SKM-1 treated with dmso at 0.1 percent for 144 hours (cell line): ENCODE results near the gene GAB2.
"Not testable (repeated sequence)": the region's sequence is repeated elsewhere in the genome, so short reads cannot be mapped to it uniquely, and the experiment has no call there.

Experiments
- DNase-seq: peaks from one replicate; lab custom pipeline; 2025; ENCODE audit not compliant: unreplicated experiment; lab: John Stamatoyannopoulos, UW

GAB2 gene

DNA sequence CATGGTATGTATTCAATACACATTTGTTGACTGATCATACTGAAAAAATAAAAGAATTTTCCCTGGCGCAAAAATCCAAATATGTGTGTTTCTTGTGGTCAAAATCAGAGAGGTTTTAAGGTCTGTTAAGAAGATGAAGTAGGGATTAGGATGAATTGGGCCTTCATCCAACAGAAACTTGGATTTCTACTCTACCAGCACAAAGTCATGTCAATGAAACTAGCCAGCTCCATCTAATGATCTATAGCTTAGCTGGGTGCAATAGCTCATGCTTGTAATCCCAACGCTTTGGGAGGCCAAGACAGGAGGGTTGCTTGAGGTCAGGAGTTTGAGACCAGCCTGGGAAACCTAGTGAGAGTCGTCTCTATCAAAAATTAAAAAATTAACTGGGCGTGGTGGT lies 163.4 kb downstream of the GAB2 start:
- DNase-seq: no peak

DNA sequence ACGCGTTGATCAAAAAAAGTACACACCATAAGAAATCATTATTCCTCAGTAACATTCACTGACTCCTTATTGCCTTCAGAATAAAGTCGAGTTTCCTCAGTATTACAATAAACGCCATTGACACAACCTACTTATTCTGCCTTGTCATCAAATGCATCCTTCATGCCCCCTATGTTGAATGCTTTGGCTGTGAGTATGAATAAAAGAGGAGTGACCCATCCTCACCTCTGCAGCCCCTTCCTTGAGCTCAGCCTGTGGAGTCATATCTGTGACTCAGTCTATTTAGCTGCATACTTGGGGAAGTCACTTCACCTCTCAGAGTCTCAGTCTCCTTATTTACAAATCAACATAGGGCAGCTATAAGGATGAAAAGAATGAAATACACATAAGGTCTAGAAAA lies 163.8 kb downstream of the GAB2 start:
- DNase-seq: no peak

DNA sequence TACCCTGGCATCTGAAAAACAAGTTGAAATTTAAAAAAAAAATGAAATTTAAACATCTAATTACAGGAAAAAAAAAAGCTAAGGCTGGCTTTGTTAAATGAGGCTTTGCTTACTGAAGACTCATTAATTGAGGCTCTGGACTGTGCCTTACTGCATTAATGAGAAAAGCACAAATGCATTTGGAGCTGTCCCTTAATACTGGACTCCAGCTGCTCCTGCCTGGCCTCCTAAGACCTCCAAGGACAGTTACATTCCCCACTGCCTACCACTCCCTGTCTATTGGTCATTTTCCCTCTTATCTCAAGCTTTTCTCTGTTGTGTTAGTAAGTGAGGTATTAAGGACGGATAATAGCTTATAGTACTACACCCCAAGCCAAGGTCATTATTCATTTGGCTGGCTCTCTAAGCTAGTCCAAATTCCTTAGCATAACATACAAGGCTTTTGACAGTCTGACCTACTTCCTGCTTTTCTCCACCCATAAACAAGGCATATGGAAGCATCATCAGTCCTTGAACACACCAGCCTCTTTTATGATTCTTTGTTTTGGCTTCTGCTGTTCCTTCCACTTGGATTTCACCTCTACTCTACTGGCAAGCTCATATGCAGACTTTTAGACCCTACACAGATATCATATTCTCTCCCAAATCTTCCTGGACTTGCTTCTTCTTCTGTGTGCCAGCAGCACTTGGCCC lies 166.4 kb downstream of the GAB2 start:
- DNase-seq: no peak

GRCh38 chr11:78250099-78250498 lies 167.5 kb downstream of the GAB2 start:
- DNase-seq: no peak

DNA sequence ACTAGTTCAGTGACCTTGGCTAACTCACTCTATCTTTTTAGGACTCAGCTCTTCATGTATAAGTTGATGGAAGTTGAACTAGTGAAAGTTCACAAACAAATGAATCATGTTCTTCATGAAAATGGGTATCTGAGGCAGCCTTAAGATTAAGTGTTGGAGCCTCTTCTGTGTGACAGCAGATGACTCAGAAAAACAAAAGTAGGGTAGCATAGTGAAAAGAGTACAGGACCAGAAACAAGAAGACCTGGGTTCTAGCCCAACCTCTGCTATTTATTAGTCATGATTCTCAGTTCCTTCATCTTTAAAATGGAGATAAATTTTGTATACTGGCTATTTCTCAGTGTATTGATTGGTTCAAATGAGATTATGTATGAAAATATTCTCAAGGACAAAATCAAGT lies 168.7 kb downstream of the GAB2 start:
- no peak for DNase-seq

DNA sequence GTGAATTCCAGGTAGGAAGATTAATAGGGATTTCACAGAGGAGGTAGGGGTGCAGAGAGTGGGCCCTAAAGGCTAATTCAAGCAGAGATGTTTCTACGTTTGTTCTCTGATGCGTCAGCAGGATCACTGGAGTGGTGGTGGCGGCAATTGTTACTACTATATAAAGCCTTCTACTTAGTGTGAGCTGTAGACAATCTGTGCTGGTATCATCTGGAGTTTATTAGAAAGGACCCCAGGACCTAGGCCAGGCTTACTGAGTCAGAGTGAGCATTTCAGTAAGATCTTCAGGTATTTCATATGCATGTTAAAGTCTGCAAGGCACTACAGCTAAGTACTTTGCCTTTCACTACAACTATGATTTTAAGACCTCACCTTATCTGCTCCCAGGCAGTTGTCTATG lies 169.4 kb downstream of the GAB2 start:
- DNase-seq: no peak

DNA sequence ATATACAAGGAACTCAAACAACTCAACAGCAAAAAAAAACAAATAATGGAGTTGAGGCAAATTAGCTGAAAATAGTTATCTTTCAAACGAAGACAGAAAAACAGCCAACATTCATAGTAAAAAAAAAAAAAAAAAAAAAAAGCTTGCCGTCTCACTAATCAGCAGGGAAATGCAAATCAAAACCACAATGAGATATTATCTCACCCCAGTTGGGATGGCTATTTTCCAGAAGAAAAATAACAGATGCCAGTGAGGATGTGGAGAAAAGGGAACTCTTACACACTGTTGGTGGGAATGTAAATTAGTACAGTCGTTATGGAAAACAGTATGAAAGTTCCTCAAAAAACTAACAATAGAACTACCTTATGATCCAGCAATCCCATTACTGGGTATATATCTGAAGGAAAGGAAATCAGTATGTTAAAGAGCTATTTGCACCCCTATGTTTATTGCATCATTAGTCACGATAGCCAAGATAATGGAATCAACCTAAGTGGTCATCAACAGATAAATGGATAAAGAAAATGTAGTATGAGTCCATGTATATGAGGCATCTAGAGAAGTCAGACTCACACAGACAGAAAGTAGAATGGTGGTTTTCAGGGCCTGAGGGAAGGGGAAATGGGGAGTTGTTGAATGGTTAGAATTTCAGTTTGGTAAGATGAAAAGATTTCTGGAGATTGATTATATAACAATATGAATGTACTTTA lies 172.9 kb downstream of the GAB2 start:
- no peak for DNase-seq

DNA sequence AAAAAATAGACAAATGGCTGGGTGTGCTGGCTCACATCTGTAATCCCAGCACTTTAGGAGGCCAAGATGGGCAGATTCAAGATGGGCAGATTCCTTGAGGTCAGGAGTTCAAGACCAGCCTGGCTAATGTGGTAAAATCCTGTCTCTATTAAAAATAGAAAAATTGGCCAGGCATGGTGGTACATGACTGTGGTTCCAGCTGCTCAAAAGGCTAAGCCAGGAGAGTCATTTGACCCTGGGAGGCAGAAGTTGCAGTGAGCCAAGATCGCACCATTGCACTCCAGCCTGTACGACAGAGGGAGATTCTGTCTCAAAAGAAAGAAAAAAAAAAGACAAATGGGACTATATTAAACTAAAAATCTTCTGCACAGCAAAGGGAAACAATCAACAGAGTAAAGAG lies 173.5 kb downstream of the GAB2 start:
- no peak for DNase-seq

- DNase-seq: no peak
Observed at GRCh38 chr11:78241475-78241874, 176.1 kb downstream of the GAB2 start.

DNA sequence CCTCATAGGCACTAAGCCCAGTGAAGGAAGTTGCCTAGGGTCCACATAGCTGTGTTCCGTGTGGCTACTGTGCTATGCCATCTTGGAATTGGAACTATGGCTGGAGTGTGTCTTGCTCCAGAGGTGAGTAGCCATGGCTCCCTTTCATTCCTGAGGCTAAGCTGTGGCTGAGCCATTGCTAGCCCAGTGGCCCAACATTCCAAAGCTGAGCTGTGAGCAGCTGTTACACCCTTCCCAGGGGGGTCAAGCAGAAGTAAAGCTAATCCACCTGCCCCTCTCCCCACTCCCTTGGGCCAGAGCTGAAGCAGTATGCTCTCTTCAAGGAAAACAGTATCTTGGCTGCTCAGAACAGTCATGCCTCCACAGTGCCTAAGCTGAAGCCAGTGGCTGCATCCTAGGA lies 177.8 kb downstream of the GAB2 start:
- DNase-seq: no peak

- DNase-seq: no peak
Observed at GRCh38 chr11:78237293-78238046, 180.2 kb downstream of the GAB2 start.

DNA sequence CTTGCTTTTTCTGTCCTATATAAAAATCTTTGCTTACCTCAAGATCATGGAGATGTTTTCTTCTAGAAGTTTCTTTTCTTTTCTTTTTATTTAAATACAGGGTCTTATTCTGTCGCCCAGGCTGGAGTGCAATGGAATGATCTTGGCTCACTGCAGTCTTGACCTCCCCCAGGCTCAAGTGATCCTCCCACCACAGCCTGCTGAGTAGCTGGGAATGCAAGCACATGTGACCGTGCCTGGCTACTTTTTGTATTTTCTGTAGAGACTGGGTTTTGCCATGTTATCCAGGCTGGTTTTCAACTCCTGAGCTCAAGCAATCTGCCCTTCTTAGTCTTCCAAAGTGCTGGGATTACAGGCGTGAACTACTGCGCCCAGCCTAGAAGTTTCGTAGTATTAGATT lies 183.6 kb downstream of the GAB2 start:
- no peak for DNase-seq

GRCh38 chr11:78233046-78233445 lies 184.6 kb downstream of the GAB2 start:
- DNase-seq: not testable (repeated sequence)

GRCh38 chr11:78231962-78232501 lies 185.6 kb downstream of the GAB2 start:
- DNase-seq: no peak

DNA sequence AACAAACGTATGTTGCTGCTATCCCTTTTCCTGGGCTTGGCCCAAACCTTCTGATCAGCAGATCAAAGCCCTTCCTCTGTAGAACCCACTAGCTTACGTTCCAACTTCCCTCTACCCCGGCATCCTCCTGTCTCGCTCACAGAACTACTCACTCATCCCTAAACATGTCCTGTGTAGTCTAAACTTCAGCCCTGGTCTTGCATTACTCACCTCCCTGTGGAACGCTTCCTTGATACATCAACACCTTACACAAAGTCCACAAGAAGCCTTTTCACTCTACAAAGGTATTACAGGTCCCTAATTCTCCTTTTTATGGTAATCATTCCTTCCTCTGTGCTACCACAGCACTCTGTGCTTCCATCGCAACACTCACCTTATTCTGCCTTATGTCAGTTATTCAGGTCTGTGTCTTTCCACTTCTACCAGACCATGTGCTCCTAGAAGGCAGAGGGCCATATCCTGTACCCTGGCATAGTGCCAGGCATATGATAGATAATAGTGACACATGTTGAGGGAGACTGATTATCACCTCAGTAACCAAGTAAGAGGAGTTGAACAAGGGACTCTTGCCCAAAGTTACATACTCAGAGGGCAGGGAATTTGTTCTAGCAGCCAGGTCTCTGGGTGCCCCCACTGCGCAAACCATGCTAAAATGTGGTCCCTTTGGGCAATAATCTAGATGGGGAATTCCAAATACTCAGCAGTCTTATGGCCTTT lies 187.3 kb downstream of the GAB2 start:
- no peak for DNase-seq

- no peak for DNase-seq
Observed at GRCh38 chr11:78229106-78229505, 188.5 kb downstream of the GAB2 start.

DNA sequence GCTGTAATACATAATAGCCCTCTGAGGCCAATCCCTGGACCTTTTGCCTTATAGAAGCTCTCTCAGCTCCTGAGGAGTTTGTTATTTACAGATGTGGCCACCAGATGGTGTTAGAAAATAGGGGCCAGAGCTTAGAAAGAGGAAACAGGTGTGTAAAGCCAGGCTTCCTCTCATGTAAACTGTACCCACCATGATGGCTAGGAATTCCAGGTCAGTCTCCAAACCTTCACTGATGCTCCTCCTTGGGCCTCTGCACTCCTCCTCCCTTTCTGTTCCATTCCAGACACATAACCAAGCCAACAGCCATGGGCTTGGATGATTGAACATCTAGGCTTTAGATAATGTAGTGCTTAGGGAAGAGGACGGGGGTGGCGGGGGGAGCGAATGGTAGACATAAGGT lies 189.2 kb downstream of the GAB2 start:
- peak; percentile 36 for DNase-seq

DNA sequence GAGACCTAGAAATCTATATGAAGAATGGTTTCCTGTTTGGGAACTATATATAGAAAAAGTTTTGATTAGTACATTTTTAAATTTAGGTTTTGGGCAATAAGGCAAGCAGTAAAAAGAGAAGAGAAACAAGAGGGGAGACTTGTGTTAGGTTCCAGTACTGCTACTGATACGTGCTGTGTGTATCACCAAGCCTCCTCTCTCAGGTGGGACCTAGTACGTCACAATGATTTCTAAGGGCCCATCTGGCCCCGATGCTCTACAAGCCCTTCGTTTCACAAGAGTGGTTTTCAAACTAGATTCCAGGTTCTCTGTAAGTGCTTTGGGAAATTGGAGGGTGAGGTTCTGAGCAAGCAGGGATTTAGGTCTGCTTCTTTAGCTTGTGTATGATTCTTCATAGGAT lies 189.7 kb downstream of the GAB2 start:
- DNase-seq: no peak

- no peak for DNase-seq
Observed at GRCh38 chr11:78226684-78227680, 190.6 kb downstream of the GAB2 start.

GRCh38 chr11:78224906-78225420 lies 192.7 kb downstream of the GAB2 start:
- no peak for DNase-seq
